CD4-positive, alpha-beta T cell (primary cell): ENCODE results near the gene TMEM208. TPM values are rescaled to one million over a fixed set of nuclear protein-coding genes. Genes with fewer than 3 reads are reported as not detected.

ENCODE experiments used
- ATAC-seq: fragments of 200-7000 bp; cut with Tn5 transposase; one replicate; pipeline ENCODE4 v1.10.0; 2022; ENCODE audit warnings: mild to moderate bottlenecking; ENCODE audit not compliant: poor library complexity
- CTCF ChIA-PET: fragments of 350-600 bp; sonication (Branson Sonifier 250); formaldehyde crosslinking; loops from one replicate; lab custom pipeline; 2021; ENCODE audit warnings: antibody characterized with exemption, inconsistent platforms; lab: Charles Lee
- POLR2A ChIA-PET: fragments of 350-600 bp; sonication (Branson Sonifier 250); formaldehyde crosslinking; loops from one replicate; lab custom pipeline; 2021; ENCODE audit warnings: antibody characterized with exemption, inconsistent platforms; lab: Charles Lee
- DNase-seq, 14 experiments: peaks; one replicate each; pipeline ENCODE4 v3.0.0-alpha.2; 2013 to 2020; ENCODE audit warnings: mixed read lengths in 2 of 14
- H3K27ac ChIP-seq, 2 donors: one replicate each; pipeline versions ENCODE4 v1.5.1 to v1.7.0; 2013; ENCODE audit warnings: low read length in 2 of 2, low read depth in 1 of 2, mild to moderate bottlenecking in 1 of 2
- H3K27me3 ChIP-seq, 2 experiments: 1 replicate in 1 of 2; 2 replicates in 1 of 2; pipeline versions ENCODE4 v1.6.1 to v1.7.0; 2013; ENCODE audit warnings: low read length in 2 of 2, control low read depth in 1 of 2, mild to moderate bottlenecking in 1 of 2, moderate library complexity in 1 of 2; ENCODE audit not compliant: insufficient read depth in 2 of 2, control insufficient read depth in 1 of 2
- H3K36me3 ChIP-seq: one replicate; pipeline ENCODE4 v1.6.1; 2013; ENCODE audit warnings: low read length, control low read depth; ENCODE audit not compliant: insufficient read depth
- H3K4me1 ChIP-seq: one replicate; pipeline ENCODE4 v1.6.1; 2013; ENCODE audit warnings: low read length, control low read depth; ENCODE audit not compliant: insufficient read depth
- H3K4me3 ChIP-seq: one replicate; pipeline ENCODE4 v1.5.1; 2013; ENCODE audit warnings: mild to moderate bottlenecking, low read length, moderate library complexity
- H3K9me3 ChIP-seq, 2 experiments: 1 replicate in 1 of 2; 2 replicates in 1 of 2; pipeline versions ENCODE4 v1.6.1 to v1.7.0; 2013; ENCODE audit warnings: low read length in 2 of 2, mild to moderate bottlenecking in 2 of 2, control low read depth in 1 of 2, moderate library complexity in 1 of 2; ENCODE audit not compliant: control insufficient read depth in 1 of 2, insufficient read depth in 1 of 2
- H3K27ac Mint-ChIP-seq: one replicate; pipeline ENCODE4 v1.8.0; 2020; ENCODE audit warnings: mixed read lengths
- H3K27me3 Mint-ChIP-seq: one replicate; pipeline ENCODE4 v1.8.0; 2021; ENCODE audit warnings: mixed read lengths
- H3K36me3 Mint-ChIP-seq: one replicate; pipeline ENCODE4 v1.8.0; 2021; ENCODE audit warnings: low read depth, mixed read lengths
- H3K4me1 Mint-ChIP-seq: one replicate; pipeline ENCODE4 v1.8.0; 2021; ENCODE audit warnings: low read depth, mixed read lengths
- H3K4me3 Mint-ChIP-seq: one replicate; pipeline ENCODE4 v1.8.0; 2020; ENCODE audit warnings: mild to moderate bottlenecking, mixed read lengths
- H3K9me3 Mint-ChIP-seq: one replicate; pipeline ENCODE4 v1.8.0; 2020; ENCODE audit warnings: mixed read lengths
- CTCF ChIP-seq: fragments of 200-600 bp; IDR thresholded peaks from one replicate; pipeline ENCODE4 v1.8.0; 2022; ENCODE audit warnings: antibody characterized with exemption, mild to moderate bottlenecking
- intact Hi-C, 2 experiments: fragments of 100-400 bp; cut with DNase I in 1 of 2; cut with micrococcal nuclease in 1 of 2; formaldehyde crosslinking; loops; one replicate each; pipeline versions ENCODE4 v1.15.1 to v1.9.0; 2023 to 2025; cut with DNase I, micrococcal nuclease
- total RNA-seq, 174 experiments: library from RNA in 2 of 174; stranded (reverse) in 2 of 174; gene quantifications; one replicate each; pipeline ENCODE4 v1.2.3 and lab custom pipeline; 2021 to 2026

The TMEM208 gene
- total RNA-seq, 2 experiments from 2014 or later, result 35.8 to 37.6 TPM

- Mint-ChIP-seq H3K4me3 (no peak overlapping the region), H3K9me3 (no peaks in the 10 kb centered on the region), H3K36me3 (no peaks in the 10 kb centered on the region), H3K27ac (no peak overlapping the region), H3K4me1 (peaks cover 16% of the 10 kb centered on the region), H3K27me3 (peaks cover 33% of the 10 kb centered on the region)
- CTCF ChIA-PET, result interaction anchor here (1.0 kb wide), 1 partner anchor 24 kb away, joined by 4 read pairs; no protein-coding TSS in a partner anchor
- POLR2A ChIA-PET, result interaction anchor here (1.0 kb wide), 1 partner anchor 20 kb away, joined by 4 read pairs; the partner anchor contains the start of genes FBXL8 and TRADD
- no peaks in the 10 kb centered on the region for H3K9me3 ChIP-seq
- H3K27ac ChIP-seq, result no peak overlapping the region
- intact Hi-C loops, result loop anchor here (5.0 to 10.0 kb wide), 2 partner anchors 72 to 165 kb away; partner anchors contain the start of gene PHAF1 (in 1 of the 2)
- H3K27me3 ChIP-seq, result peaks cover 0 to 20% of the 10 kb centered on the region in 2 experiments
- H3K4me3 ChIP-seq, result no peak overlapping the region
- no peaks in the 10 kb centered on the region for H3K36me3 ChIP-seq
- ATAC-seq (no peak), DNase-seq (peak in 2 of 14 experiments; percentile 21 to 30)
- TF ChIP-seq CTCF, result no peak
- H3K4me1 ChIP-seq, result peaks cover 37% of the 10 kb centered on the region
Observed at GRCh38 chr16:67179421-67180080, 47.4 kb upstream of the TMEM208 start.

DNA sequence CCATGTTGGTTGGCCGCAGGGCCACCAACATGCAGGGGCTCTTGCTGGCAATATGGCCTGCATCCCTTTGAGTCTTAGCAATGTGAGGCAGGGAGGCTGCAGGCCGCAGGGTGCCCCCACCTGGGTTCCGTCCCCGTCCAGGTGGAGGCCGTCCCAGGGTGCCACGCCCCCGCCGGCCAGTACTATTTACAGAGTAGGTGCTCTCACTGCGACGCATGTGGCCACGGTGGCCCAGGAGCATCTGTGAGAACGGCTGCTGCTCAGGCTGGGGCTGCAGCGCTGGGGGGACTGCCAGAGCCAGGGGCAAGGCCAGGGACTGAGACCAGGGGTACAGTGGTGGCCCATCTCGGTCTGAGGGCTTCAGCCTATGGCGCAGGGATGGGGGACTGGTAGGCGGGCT, 46.8 kb upstream of the TMEM208 start:
- no peak overlapping the region for H3K4me3 Mint-ChIP-seq
- peaks cover 0 to 15% of the 10 kb centered on the region in 2 experiments for H3K27me3 ChIP-seq
- no peak overlapping the region for H3K27ac ChIP-seq
- no peak overlapping the region for H3K4me3 ChIP-seq
- peaks cover 31% of the 10 kb centered on the region for H3K27me3 Mint-ChIP-seq
- no peaks in the 10 kb centered on the region for H3K36me3 ChIP-seq
- ATAC-seq (no peak), DNase-seq (no peak)
- no peaks in the 10 kb centered on the region for H3K36me3 Mint-ChIP-seq
- H3K9me3 ChIP-seq, result no peaks in the 10 kb centered on the region
- H3K4me1 Mint-ChIP-seq, result peaks cover 21% of the 10 kb centered on the region
- POLR2A ChIA-PET, result no interaction called here
- CTCF ChIA-PET, result interaction anchor here (1.0 kb wide), 1 partner anchor 25 kb away, joined by 4 read pairs; no protein-coding TSS in a partner anchor
- intact Hi-C loops, result loop anchor here (5.0 to 10.0 kb wide), 2 partner anchors 73 to 165 kb away; partner anchors contain the start of gene PHAF1 (in 1 of the 2)
- H3K27ac Mint-ChIP-seq, result no peak overlapping the region
- peaks cover 37% of the 10 kb centered on the region for H3K4me1 ChIP-seq
- no peaks in the 10 kb centered on the region for H3K9me3 Mint-ChIP-seq
- TF ChIP-seq CTCF, result no peak

DNA sequence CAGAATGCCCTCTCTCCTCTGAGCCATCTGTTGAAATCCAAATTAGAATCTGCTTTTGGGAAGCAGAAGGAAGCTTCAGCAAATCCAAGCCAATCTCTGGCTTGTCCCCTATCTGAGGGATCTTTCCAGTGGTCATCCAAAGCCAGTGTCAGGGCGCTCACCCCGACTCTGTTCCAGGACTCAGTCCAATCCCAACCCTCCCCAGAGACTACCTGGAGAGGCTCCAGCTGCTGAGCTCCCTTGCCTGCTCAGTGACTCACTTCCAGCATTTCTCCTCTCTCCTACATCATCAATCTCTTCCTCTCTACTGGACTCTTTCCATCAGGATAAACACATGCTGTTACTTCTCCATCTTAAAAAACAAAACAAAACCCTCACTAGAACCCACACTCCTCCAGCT, 45.6 kb upstream of the TMEM208 start:
- H3K36me3 ChIP-seq, result no peaks in the 10 kb centered on the region
- no peaks in the 10 kb centered on the region for H3K9me3 ChIP-seq
- intact Hi-C loops, result loop anchor here (5.0 to 10.0 kb wide), 2 partner anchors 74 to 167 kb away; partner anchors contain the start of gene PHAF1 (in 1 of the 2)
- no peak for TF ChIP-seq CTCF
- ATAC-seq (no peak), DNase-seq (no peak)
- peaks cover 0 to 15% of the 10 kb centered on the region in 2 experiments for H3K27me3 ChIP-seq
- Mint-ChIP-seq H3K4me3 (no peak overlapping the region), H3K27ac (no peak overlapping the region), H3K9me3 (no peaks in the 10 kb centered on the region), H3K36me3 (no peaks in the 10 kb centered on the region), H3K4me1 (peaks cover 29% of the 10 kb centered on the region), H3K27me3 (peaks cover 19% of the 10 kb centered on the region)
- peaks cover 42% of the 10 kb centered on the region for H3K4me1 ChIP-seq
- no peak overlapping the region for H3K27ac ChIP-seq
- H3K4me3 ChIP-seq, result no peak overlapping the region
- ChIA-PET CTCF (interaction anchor here (1.7 kb wide), 1 partner anchor 26 kb away, joined by 6 read pairs; no protein-coding TSS in a partner anchor), POLR2A (no interaction called here)
